IPS DF 4.7 (cell line): ENCODE measurements around the gene EPB41L4B.

Experiments
- DNase-seq: peaks from one replicate; pipeline ENCODE4 v3.0.0-alpha.2; 2013; ENCODE audit warnings: low spot score; ENCODE audit errors: extremely low read depth

The EPB41L4B gene

DNA sequence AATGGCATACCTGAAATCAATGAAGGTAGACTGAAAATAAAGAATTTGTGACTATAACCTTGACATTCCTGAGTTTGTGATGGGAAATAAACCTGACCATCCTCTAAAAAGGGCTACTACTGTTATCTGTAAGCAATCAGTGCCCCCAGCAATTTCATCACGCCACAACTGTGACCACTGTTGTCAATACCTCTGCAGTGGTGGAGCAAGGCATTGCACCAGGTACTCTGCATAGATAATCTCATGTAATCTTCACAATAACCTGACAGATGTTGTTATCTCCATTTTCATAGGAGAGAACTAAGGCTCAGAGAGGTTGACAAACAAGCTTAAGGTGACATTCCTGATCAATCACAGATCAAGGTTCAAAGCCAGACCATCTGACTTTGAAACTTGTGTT, 115.3 kb downstream of the EPB41L4B start:
- DNase-seq, result no peak

- DNase-seq, result no peak
Observed at GRCh38 chr9:109203761-109204360, 117.0 kb downstream of the EPB41L4B start.

DNA sequence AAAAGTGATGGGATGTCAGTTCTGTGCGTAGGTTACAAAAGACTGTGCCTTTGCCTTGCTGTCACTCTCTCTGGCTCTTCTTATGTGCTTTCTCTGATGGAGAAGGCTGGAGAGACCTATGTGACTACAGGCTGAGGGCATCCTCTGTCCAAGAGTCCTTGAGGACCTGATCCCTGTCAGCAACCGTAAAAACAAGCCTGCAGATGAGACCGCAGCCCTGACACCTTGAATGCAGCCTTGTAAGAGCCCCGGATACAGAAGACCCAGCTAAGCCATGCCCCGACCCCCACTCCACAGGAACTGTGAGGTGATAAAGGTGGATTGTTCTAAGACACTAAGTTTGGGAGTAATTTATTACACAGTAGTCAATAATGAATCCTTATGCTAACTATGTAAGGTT, 121.2 kb downstream of the EPB41L4B start:
- no peak for DNase-seq

DNA sequence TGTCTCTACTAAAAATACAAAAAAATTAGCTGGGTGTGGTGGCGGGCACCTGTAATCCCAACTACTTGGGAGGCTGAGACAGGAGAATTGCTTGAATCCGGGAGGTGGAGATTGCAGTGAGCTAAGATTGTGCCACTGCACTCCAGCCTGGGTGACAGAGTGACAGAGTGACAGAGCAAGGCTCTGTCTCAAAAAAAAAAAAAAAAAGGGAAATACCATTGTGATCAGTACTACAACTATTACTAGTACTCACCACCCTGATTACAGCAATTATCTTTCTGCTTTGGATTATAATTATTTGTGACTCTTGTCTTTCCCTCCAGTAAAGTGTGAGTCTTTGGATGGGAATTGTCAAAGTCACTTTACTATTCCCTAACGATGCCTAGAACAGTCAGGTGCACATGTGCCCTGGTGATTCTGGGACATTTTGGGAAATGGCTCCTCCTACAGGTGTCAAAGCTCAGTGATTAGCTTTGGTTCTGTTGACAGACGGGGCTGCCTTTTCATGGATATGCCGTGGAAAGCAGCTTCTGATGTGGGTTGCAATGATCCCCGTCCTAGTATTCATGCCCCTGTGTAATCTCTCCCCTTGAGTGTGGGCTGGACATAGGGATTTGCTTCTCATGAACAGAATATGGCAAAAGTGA, 122.0 kb downstream of the EPB41L4B start:
- no peak for DNase-seq

DNA sequence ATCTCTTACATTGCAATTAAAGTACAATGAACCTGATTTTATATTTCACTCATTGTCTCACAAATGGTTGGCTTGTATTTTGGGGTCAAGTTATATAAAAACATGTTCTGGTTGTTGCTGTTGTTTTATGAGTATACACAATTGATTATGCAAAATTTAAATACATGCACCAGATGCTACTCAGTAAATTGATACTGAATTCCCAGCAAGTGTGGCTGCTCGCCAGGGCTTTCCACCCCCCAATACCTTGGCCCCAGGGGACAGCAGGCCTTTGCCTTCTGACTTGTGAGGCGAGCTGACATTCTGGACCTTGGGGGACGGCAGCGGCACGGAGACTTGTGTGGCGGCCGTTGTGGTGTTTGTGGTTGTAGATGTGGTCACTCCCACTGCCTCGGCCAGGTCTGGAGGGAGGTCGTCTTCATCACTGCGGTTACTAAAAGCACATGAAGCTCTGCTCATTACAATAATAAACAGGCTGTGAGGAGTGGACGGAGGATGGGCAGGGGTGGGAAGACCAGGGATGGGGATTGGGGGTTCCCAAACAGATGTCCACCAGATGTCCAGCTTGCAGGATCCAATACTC, 126.8 kb downstream of the EPB41L4B start:
- no peak for DNase-seq

GRCh38 chr9:109192732-109193361, 128.0 kb downstream of the EPB41L4B start:
- no peak for DNase-seq

DNA sequence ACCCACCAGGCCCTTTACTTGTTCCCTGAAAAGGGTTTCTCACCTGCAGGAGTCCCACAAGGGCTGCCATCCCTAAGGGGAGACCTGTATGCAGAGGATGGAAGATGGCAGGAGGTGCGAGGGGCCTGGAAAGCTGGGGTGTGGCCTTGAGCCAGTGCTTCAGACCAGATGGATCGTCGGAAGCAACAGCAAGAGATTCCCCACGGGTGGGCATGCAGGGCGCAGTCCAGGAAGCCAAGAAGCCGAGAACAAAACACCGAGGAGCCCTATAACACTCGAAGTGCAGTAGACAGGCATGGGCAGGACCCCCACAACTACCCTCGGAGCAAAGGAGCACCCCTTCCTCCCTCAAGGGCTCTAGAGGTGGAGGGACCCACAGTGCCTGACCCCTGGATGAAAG, 129.1 kb downstream of the EPB41L4B start:
- DNase-seq, result no peak

GRCh38 chr9:109190151-109190550, 130.7 kb downstream of the EPB41L4B start:
- DNase-seq, result no peak

DNA sequence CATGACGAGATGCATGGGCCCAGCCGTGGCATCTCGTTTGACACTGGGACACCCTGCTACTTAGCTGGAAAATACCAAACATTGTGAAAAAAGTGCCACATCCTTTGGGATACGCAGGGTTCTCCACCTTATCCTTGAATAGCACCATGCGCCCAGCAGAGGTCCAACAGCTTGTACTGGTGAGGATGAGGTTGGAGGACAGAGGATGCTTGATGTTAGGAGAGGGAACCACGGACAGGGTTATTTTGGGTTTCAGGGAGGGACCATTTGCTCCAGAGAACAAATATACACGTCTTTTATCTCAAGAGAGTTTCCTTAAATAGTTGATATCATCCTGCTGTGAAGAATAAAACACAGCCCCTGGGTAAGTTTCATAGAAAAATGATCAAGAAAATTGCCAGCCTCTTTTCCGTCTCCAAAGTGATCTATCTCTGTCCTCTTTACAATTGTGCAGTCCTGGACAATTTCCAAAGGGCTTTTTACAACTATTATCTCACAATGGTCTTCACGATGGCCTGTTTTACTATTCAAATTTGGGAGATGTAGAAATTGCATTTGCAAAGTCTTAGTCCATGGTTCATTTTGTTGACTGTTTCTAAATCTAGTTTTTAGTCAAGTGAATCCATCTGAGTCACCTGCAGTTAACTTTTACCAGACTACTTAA, 133.9 kb downstream of the EPB41L4B start:
- DNase-seq, result no peak

DNA sequence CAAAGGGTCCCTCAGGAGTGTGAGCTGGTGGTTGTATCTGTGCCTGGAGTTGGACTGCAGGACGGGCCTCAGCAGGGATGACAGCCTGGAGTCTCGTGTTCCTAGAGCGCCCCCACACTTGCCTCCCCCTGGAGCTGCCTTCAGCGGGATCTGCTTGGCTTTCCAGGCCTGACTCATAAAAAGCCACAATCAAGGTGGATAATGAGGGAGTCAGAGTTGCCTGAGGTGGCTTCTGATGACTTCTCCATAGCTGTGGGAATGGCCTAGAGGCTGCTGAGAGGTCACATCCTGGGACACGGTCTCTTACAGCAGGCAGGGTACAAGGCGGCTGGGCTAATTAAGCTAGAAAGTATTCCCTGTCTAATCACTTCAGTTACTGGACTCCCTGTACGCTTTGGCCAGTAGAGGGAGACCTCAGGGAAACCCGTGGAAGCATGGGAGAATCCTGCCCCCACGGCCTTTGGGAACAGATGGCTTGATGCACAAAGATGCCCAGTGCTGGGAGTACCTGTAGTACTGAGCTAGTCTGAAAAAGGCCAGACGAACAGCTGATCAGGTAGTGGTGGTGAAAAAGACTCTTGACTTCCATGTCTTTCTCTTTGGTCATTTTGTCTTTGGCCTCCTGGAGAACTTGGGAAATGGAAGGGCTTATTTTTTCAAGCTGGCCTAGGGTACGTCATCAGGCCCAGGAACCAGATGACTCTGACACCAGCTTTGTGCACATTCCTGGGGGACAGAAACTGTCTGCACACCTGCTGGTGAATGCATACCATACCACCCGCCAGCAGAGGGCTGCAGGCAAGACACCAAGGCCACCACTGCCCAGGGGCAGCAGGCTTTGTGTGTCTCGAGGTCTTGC, 137.7 kb downstream of the EPB41L4B start:
- no peak for DNase-seq

DNA sequence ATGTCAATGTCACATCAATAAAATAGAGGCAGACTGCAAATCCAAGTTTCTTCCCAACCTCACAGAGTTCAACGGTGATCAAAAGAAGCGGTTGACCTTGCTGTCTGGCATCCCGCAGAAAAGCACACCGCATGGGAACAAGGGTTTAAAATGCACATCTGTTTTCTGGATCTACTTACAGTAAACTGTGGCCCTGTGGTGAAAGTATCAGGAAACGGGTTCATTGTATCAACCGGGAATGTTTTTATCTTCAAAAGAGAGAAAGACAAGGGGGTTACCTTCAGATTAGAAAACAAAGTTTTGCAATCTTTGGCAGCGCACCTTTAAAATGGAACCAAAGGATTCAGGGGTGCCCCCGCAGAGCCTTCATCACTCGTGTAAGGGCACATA, 138.3 kb downstream of the EPB41L4B start:
- no peak for DNase-seq

DNA sequence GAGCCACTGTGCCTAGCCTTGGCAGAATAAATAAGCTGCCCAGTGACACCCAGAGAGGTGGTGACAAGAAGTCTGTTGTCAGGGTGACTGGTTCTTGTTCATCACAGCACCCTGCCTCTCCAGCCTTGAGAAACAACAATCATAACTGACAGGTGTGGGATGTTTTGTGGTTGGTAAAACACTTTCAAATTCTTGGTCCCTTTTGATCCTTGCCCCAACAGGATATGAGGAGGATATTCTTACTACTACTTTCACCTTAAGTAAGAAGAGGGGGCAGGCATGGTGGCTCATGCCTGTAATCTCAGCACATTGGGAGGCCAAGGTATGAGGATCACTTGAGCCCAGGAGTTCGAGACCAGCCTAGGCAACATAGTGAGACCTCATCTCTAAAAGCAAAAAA, 139.6 kb downstream of the EPB41L4B start:
- no peak for DNase-seq

- no peak for DNase-seq
Observed at GRCh38 chr9:109179801-109180523, 140.9 kb downstream of the EPB41L4B start.

DNA sequence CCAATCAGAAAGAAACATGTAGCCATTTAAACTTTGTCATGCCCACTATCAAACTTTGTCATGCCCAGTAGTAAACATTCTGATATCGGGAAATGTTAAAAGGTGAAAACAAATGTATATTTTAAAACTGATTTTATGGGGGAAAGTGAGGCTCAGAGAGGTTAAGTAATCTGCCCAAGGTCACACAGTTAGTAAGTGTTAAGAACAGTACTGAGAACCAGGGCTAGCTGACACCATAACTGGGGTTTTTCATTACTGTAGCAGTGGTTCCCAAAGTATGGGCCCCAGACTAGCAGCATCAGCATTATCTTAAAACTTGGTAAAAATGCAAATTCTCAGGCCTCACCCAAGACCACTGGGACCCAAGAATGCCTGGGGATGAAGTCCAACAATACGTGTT, 143.9 kb downstream of the EPB41L4B start:
- DNase-seq, result no peak

DNA sequence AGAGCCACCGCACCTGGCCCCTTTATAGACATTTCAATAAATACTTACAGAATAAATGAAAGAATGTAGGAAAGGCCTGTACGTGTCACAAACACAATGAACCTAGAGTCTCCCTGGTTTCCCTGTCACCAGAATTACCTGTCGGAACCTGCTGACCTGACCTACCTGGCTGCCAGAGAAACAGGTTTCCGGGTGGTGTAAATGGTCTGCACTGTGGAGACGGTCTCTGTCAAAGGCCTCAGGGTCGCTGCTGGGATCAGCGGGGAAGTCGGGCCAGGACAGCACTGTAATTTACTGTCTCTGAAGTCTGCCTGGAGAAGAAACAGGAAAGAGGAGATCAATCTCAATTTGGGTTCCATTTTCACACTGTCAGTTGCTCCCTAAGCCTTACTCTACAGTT, 144.5 kb downstream of the EPB41L4B start:
- DNase-seq, result no peak

DNA sequence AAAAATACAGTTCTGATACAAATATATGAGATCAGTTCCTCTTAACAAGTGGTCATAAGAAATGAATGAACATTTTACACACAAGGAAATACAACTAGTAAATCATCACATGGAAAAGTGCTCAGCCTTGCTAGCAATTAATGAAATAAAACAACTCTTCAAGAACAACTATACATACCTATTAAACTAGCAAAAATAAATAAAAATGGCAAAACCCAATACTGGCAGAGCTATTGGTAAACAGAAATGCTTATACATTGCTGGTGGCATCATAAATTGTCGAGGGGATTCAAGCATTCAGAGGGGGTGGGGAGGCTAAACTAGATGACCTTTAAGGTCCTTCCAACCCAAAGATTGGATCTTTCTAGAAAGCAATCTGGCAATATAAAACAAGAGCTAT, 147.9 kb downstream of the EPB41L4B start:
- DNase-seq, result no peak

- DNase-seq, result no peak
Observed at GRCh38 chr9:109171926-109172325, 148.9 kb downstream of the EPB41L4B start.

DNA sequence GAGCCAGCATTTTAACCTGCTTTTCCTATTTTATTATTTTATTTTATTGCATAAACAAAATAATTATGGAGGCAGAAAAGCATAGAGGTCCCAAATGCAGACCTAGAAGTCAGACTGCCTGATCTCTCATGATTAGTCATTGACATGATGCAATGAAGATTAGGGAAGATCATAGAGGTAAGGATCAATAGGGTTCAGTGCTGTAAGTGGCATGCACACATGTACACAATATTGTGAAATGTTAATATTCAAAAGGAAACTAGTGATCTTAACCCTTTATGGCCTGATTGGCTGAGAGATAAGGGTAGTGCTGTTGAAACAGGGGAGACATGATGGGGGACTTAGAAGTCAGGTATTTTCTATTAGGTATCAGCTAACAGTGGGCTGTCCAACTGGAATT, 152.7 kb downstream of the EPB41L4B start:
- no peak for DNase-seq

DNA sequence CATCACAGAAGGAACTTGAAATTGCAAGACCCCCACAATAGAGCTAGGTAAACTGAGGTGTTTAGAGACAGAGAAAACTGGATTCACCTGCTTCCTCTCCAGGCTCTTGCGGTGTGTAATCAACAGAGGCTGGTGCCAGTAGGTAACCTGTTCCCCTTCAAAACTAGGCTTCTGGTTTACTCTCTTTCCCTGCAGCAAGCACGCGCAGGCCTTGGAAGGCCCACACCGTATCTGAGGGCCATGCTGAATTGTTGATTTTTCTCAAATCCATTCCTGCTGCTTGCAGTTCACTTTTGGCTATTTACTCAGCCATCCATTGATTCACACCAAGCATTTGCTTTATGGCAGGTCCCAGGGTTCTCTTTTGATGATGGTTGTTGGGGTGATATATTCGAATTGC, 153.1 kb downstream of the EPB41L4B start:
- no peak for DNase-seq

- DNase-seq, result no peak
Observed at GRCh38 chr9:109166771-109167601, 153.9 kb downstream of the EPB41L4B start, which contains the start of gene FRRS1L. Gene FRRS1L, minus strand, starts transcription at chr9:109167249. Its CDS starts 111 bp downstream, at chr9:109167138.
